Measurements from ENCODE around the gene CPPED1.
"Not testable (repeated sequence)": the region's sequence is repeated elsewhere in the genome, so short reads cannot be mapped to it uniquely, and the experiment has no call there.

The CPPED1 gene

GRCh38 chr16:12778726-12779125 lies 25.0 kb downstream of the CPPED1 start:
- DNase-seq = no peak
- in situ Hi-C loops (cut with HindIII; ENCODE audit: low pct_ligation_motif_present, low pct_unique_long_range_greater_than_20kb, low sequenced_read_pairs) = no loop called here

GRCh38 chr16:12775656-12776236 lies 27.9 kb downstream of the CPPED1 start:
- in situ Hi-C loops (cut with HindIII; ENCODE audit: low pct_ligation_motif_present, low pct_unique_long_range_greater_than_20kb, low sequenced_read_pairs) = no loop called here
- no peak for DNase-seq

DNA sequence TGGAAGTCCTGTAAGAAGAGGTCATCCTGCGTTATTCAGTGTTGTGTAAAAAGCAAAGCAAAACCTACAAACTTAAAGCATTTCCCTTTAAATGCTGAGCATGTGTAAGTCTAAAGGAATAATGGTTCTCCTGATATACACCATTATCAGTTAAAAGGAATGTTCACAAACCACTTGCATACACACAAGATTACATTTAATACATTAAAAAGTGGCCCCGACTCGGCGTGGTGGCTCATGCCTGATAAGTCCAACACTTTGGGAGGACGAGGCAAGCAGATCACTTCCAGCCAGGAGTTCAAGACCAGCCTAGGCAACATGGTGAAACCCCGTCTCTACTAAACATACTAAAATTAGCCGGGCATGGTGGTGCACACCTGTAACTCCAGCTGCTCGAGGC lies 30.5 kb downstream of the CPPED1 start:
- no peak for DNase-seq
- in situ Hi-C loops (cut with HindIII; ENCODE audit: low pct_ligation_motif_present, low pct_unique_long_range_greater_than_20kb, low sequenced_read_pairs) = no loop called here

DNA sequence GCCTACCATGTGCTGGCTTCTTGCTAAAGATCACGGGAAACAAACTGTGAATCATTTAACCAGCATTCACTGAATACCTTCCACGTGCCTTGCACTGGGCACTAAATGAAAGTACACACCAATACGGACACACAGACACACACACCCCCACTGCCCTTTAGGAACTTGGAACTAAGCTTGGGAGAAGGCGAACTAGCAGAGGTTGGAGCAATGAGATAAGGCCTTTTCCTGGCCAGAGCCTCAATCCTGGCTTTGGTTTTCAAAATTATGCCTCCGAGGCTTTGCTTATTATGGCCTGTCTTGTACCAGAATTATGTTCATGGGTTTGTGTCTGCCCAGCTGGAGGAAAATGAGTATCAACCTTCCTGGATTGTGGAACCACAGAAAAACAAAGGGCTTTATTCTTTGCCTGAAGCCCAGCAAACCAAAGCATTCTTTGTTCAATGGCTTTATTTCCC lies 32.3 kb downstream of the CPPED1 start:
- no peak for DNase-seq
- in situ Hi-C loops (cut with HindIII; ENCODE audit: low pct_ligation_motif_present, low pct_unique_long_range_greater_than_20kb, low sequenced_read_pairs) = no loop called here

- in situ Hi-C loops (cut with HindIII; ENCODE audit: low pct_ligation_motif_present, low pct_unique_long_range_greater_than_20kb, low sequenced_read_pairs) = no loop called here
- no peak for DNase-seq
Observed at GRCh38 chr16:12769525-12769924, 34.2 kb downstream of the CPPED1 start.

- no peak for DNase-seq
- in situ Hi-C loops (cut with HindIII; ENCODE audit: low pct_ligation_motif_present, low pct_unique_long_range_greater_than_20kb, low sequenced_read_pairs) = no loop called here
Observed at GRCh38 chr16:12767897-12768296, 35.8 kb downstream of the CPPED1 start.

DNA sequence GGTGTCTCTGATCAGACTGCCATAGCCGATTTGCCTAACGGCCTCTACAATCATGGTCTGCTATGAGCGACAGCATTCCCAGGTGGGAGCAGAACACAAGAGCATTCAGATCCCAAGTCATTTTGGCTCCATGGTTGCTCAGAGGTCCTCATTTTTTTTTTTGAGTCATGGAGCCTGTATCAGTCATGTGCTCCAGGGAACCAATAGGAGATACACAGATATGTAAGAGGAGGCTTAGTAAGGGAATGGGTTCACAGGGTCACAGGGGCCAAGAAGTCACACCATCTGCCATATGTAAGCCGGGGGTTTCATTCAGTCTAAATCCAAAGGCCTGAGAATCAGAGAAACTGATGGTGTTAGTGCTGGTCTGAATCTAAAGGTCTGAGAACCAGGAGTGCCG lies 36.8 kb downstream of the CPPED1 start:
- in situ Hi-C loops (cut with HindIII; ENCODE audit: low pct_ligation_motif_present, low pct_unique_long_range_greater_than_20kb, low sequenced_read_pairs) = no loop called here
- no peak for DNase-seq

GRCh38 chr16:12766208-12766607 lies 37.5 kb downstream of the CPPED1 start:
- DNase-seq; in situ Hi-C loops (cut with HindIII; ENCODE audit: low pct_ligation_motif_present, low pct_unique_long_range_greater_than_20kb, low sequenced_read_pairs): not testable (repeated sequence)

DNA sequence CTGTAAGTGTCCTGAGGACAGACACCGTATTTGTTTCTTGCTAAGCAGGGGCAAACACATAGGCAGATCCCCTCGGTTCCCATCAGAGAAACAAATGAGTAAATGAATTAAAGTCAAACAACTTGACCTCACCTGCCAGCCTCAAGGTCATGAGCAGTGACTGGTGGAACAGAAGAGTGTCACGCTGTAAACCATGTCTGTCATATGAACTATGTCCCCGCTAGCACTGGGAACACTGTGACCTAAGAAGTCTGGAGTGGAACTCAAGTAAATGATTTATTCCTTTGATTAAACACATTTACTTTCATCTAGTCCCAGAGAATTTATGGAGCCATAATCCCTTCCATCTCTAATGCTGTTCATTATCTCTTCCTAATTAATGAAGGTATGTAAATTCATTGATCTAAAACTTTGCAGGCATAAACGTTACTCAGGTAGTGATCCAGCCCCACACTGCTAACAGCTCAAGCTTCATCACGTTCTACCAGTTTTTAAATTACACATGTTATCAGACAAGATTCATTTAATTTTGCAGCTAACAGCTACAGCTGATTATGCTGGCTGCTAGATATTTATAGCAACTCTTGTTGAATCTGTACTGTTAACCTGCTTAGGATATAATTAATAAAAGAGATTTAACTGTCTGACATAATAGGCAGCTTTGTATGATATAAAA lies 38.7 kb downstream of the CPPED1 start:
- in situ Hi-C loops (cut with HindIII; ENCODE audit: low pct_ligation_motif_present, low pct_unique_long_range_greater_than_20kb, low sequenced_read_pairs) = no loop called here
- DNase-seq = no peak

GRCh38 chr16:12763517-12763916 lies 40.2 kb downstream of the CPPED1 start:
- no peak for DNase-seq
- in situ Hi-C loops (cut with HindIII; ENCODE audit: low pct_ligation_motif_present, low pct_unique_long_range_greater_than_20kb, low sequenced_read_pairs) = no loop called here

DNA sequence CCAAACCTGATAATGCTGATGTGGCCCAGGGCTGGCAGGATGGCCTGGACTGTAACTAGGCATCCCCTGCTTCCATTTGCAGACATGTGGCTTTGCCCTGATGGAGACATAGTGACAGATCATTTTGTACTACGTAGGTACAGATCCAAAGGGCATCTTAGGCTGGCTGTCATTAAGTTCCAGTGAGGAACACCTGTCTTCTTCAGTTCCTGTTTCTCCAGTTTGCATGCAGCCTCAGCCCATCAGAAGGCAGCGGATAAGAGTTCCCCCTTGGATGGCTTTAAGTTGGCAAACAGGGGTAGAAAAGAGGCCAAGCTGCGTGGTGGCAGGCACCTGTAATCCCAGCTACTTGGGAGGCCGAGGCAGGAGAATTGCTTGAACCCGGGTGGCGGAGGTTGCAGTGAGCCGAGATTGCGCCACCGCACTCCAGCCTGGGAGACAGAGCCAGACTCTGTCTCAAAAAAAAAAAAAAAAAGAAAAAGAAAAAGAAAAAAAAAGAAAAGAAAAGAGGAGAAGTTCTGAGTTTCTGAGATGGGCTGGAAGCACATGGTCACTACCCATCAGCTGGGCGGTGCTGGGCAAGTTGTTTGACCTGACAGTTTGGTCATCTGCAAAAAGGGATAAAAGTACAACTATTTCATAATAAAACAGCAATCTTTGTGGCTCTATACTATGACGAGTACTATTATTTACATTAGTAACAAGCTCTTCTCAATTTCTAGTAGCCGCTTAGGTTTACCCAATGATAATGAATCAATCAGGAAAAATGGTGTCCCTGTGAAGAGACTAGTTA lies 42.7 kb downstream of the CPPED1 start:
- in situ Hi-C loops (cut with HindIII; ENCODE audit: low pct_ligation_motif_present, low pct_unique_long_range_greater_than_20kb, low sequenced_read_pairs) = no loop called here
- DNase-seq = no peak

DNA sequence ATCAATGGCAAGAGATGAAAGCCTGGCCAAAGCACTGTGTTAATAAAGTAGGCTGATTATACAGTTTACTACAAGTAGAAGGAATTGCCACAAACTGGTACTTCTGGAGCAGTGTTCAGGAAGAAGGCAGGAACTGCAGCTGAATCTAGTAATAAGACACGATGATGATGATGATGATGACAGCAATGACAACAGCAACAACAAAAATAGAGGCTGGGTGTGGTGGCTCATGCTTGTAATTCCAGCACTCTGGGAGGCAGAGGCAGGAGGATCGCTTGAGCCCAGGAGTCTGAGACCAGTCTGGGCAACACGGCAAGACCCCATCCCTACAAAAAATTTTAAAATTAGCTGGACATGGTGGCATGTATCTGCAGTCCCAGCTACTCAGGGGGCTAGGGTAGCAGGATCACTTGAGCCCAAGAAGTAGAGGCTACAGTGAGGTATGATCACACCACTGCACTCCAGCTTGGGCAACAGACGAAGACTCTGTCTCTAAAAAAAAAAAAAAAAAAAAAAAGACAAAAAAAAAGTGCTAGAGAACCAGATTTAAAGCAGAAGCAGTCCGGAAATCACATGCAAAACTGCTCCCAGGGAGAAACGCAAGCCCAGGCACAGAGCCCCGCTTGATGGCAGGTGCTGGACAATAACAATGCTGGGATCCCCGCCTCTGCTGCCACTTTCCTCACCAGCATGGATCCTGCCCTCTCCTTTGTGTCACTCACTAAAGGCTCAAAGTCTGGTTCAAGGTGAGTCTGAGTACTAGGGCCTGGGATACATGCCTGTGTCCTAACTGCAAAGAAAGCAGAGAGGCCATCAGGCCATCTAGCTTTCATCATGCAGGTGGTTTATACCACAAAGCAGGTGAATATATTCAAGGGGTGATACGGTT lies 44.8 kb downstream of the CPPED1 start:
- no peak for DNase-seq
- in situ Hi-C loops (cut with HindIII; ENCODE audit: low pct_ligation_motif_present, low pct_unique_long_range_greater_than_20kb, low sequenced_read_pairs) = no loop called here

DNA sequence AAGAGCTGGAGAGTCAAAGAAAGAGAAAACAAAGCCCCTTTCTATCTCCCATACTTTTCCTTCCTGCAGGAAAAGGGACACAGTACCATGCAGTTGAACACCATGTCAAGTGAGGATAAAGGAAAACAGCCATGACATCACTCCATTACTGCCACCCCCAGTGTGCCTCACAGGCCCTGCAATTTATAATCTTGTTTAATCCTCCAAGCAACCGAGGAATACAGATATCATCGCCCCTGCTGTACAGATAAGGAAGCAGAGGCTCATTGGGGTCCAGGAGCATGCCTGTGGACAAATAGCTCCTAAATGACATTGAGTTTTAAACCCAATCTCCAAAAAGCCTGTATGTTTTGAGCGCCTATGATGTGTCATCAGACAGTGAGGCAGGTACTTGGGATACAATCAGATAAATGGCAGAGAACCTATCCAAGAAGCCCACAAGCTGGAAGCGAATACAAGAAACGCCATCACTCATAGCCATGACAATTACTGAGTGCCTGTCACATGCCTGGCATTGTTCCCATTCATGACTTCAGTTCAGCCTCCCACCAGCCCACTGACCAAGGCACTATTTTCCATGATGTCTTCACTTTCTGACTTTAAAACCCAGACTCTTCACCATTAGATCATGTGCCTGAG lies 45.5 kb downstream of the CPPED1 start:
- in situ Hi-C loops (cut with HindIII; ENCODE audit: low pct_ligation_motif_present, low pct_unique_long_range_greater_than_20kb, low sequenced_read_pairs) = no loop called here
- no peak for DNase-seq

GRCh38 chr16:12757546-12757945 lies 46.1 kb downstream of the CPPED1 start:
- no peak for DNase-seq
- in situ Hi-C loops (cut with HindIII; ENCODE audit: low pct_ligation_motif_present, low pct_unique_long_range_greater_than_20kb, low sequenced_read_pairs) = no loop called here

DNA sequence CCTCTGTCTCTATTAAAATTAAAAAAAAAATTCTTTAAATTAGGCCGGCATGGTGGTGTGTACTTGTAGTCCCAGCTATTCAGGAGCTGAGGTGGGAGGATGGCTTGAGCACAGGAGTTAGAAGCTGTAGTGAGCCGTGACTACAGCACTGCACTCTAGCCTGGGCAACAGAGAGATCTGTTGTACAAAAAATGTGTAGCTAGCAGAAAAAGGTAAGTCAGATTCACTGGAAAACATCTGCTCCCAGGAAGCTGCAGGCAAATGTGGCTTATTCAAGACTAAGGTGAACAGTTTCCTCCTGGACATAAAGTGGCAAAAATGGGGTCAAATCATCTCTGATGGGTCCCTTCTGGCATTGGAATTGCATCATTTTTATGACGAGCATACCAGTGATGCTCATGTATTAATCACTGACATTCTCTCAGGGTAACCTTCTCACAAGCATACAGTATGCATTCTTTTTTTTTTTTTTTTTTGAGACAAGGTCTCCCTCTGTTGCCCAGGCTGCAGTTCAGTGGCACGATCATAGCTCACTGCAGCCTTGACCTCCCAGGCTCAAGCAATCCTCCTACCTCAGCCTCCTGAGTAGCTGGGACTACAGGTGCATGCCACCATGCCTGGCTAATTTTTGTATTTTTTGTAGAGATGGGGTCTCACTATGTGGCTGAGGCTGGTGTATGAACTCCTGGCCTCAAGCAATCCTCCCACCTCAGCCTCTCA lies 48.7 kb downstream of the CPPED1 start:
- no peak for DNase-seq
- in situ Hi-C loops (cut with HindIII; ENCODE audit: low pct_ligation_motif_present, low pct_unique_long_range_greater_than_20kb, low sequenced_read_pairs) = no loop called here

- no peak for DNase-seq
Observed at GRCh38 chr16:12753203-12754023, 50.3 kb downstream of the CPPED1 start.

GRCh38 chr16:12752159-12752558 lies 51.5 kb downstream of the CPPED1 start:
- DNase-seq = no peak
- in situ Hi-C loops (cut with HindIII; ENCODE audit: low pct_ligation_motif_present, low pct_unique_long_range_greater_than_20kb, low sequenced_read_pairs) = no loop called here

More at GRCh38 chr16:12753203-12754023, 50.3 kb downstream of the CPPED1 start:
- in situ Hi-C loops (cut with HindIII; ENCODE audit: low pct_ligation_motif_present, low pct_unique_long_range_greater_than_20kb, low sequenced_read_pairs) = no loop called here
